ENCODE data around the gene CEACAM18.

DNA sequence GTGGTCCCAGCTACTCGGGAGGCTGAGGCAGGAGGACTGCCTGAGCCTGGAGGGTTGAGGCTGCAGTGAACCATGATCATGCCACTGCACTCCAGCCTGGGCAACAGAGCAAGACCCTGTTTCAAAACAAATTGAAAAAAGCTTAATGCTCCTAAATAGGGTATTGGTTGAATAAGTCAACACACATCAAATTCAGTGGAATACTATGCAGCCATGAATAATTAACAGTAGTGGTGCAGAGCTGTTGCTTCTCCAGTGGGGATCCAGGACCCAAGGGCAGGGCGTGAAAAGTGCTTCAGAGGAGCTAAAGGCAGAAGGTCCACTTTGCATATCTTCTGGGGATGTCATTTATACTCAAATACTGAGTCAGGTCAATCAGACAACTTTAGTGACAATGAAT is 38.3 kb upstream of the CEACAM18 start:
- TF ChIP-seq POLR2A (IDR thresholded peaks at IDR 0.05) = no peak
- TF ChIP-seq, protein P1, sequence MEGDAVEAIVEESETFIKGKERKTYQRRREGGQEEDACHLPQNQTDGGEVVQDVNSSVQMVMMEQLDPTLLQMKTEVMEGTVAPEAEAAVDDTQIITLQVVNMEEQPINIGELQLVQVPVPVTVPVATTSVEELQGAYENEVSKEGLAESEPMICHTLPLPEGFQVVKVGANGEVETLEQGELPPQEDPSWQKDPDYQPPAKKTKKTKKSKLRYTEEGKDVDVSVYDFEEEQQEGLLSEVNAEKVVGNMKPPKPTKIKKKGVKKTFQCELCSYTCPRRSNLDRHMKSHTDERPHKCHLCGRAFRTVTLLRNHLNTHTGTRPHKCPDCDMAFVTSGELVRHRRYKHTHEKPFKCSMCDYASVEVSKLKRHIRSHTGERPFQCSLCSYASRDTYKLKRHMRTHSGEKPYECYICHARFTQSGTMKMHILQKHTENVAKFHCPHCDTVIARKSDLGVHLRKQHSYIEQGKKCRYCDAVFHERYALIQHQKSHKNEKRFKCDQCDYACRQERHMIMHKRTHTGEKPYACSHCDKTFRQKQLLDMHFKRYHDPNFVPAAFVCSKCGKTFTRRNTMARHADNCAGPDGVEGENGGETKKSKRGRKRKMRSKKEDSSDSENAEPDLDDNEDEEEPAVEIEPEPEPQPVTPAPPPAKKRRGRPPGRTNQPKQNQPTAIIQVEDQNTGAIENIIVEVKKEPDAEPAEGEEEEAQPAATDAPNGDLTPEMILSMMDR (IDR thresholded peaks at IDR 0.05) = no peak

Data from body of pancreas (tissue), 4 donors.